Measurements from ENCODE around the gene MARVELD1. TPM values are rescaled to one million over a fixed set of nuclear protein-coding genes. Genes with fewer than 3 reads are reported as not detected.

Gene MARVELD1
- total RNA-seq: 8.4 and 12.6 TPM in 2 replicates

DNA sequence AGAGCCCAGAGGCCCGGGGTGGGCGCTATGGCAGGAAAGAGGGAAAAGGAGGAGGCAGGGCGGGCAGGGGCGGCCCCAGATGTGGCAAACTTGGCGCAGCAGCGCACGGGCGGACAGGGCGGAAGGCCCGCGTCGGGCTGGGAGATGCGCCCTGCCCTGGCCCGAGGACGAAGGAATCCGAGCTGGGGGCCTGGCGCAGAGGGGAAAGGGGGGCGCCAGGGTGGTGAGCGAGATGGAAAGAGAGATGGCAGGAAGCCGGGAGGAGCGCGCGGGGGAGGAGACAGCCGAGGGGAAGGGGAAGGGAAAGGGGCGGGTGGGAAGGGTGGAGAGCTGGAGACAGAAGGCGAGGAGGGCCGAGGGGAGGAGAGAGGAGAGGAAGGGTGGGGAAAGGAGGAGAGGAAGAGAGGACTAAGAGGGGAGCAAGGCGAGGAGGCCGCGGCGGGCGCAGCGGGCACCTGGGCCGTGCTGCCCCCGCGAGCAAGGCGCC lies at the start of gene MARVELD1:
TSS of gene MARVELD1 (plus strand) at position 392 of the 487 bp plus-strand sequence. CDS start 147 bp downstream, outside the sequence.

GRCh38 chr10:97686962-97687784 lies 26.4 kb upstream of the MARVELD1 start, which contains the start of gene AVPI1:
AVPI1 (minus strand) TSS chr10:97687241; CDS start chr10:97679905, 7,336 bp downstream.

DNA sequence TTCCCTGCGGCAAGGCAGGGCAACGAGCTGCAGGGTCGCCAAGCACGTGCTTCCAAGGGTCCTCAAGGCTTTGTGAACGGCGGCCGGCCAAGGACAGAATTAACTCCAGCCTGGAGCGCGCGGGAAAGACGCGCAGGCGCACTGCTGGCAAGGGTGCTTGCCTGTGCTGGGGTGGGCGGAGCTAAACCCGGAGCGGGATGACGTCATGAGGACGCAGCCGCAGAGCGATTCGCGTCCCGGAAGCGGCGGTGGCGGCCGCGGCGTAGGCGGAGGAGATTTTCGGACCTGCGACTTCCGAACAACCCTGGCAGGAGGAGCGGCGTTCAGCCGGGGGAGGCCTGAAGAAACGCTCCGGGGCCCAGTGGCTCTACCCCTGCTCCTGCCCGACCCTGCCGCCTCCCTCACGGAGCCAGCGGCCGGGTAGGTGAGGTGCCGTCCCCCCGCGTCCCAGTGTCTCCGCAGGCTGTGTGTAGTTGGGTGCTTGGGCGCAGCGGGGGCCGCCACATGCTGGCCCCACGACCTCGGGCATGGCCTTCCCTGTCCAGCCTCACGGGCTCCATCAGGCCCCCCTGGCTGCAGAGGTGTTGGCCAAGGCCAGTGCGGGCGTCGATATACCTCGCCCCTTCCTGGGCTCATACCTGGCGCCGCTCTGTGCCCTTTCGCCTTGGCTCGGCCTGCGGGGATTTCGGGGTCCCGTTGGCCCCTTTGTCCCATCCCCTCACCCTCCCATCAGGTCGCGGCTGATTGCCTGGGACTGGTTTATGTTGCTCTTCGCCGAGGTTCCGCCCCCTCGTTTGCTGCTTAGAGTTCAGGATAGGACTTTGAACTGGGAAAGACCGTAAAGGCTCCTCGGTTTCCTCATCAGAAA lies 23.6 kb downstream of the MARVELD1 start, which contains the start of gene ZFYVE27:
TSS of gene ZFYVE27 (plus strand) at position 227 of the 868 bp plus-strand sequence. CDS start 1,350 bp downstream, outside the sequence.

Other genes starting within 250 kb of the MARVELD1 start
- 66.9 and 68.7 TPM in 2 replicates for gene MMS19, start 215.3 kb upstream of the MARVELD1 start, total RNA-seq
- gene UBTD1, start 214.8 kb upstream of the MARVELD1 start, total RNA-seq: 15.3 and 22.4 TPM in 2 replicates
- 1.3 and 9.9 TPM in 2 replicates for gene ANKRD2, start 141.0 kb upstream of the MARVELD1 start, total RNA-seq
- 0.21 and 25.5 TPM in 2 replicates for gene HOGA1, start 129.3 kb upstream of the MARVELD1 start, total RNA-seq
- gene C10orf62, start 124.0 kb upstream of the MARVELD1 start, total RNA-seq: not detected in 2 replicates
- gene MORN4, start 80.2 kb upstream of the MARVELD1 start, total RNA-seq: 2.2 and 6.0 TPM in 2 replicates
- 37.8 and 41.1 TPM in 2 replicates for gene PI4K2A, start 73.1 kb upstream of the MARVELD1 start, total RNA-seq
- gene AVPI1, start 26.5 kb upstream of the MARVELD1 start, total RNA-seq: 83.4 and 178 TPM in 2 replicates
- 19.6 and 26.7 TPM in 2 replicates for gene ZFYVE27, start 23.4 kb downstream of the MARVELD1 start, total RNA-seq
- gene SFRP5, start 58.3 kb downstream of the MARVELD1 start, total RNA-seq: not detected in 2 replicates
- 0.21 and 0.72 TPM in 2 replicates for gene GOLGA7B, start 136.1 kb downstream of the MARVELD1 start, total RNA-seq

Measured in tracheal epithelial cell (primary cell).